ENCODE measurements around the gene CATSPERB.

GRCh38 chr14:91582761-91583160, 149.1 kb downstream of the CATSPERB start:
- TF ChIP-seq, protein P1, sequence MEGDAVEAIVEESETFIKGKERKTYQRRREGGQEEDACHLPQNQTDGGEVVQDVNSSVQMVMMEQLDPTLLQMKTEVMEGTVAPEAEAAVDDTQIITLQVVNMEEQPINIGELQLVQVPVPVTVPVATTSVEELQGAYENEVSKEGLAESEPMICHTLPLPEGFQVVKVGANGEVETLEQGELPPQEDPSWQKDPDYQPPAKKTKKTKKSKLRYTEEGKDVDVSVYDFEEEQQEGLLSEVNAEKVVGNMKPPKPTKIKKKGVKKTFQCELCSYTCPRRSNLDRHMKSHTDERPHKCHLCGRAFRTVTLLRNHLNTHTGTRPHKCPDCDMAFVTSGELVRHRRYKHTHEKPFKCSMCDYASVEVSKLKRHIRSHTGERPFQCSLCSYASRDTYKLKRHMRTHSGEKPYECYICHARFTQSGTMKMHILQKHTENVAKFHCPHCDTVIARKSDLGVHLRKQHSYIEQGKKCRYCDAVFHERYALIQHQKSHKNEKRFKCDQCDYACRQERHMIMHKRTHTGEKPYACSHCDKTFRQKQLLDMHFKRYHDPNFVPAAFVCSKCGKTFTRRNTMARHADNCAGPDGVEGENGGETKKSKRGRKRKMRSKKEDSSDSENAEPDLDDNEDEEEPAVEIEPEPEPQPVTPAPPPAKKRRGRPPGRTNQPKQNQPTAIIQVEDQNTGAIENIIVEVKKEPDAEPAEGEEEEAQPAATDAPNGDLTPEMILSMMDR (IDR thresholded peaks at IDR 0.05), result no peak
- TF ChIP-seq EP300 (IDR thresholded peaks at IDR 0.05), result no peak
- no peak for TF ChIP-seq POLR2A (IDR thresholded peaks at IDR 0.05)

Data from tibial nerve (tissue), 4 donors.